Esophagus squamous epithelium (tissue), 4 donors: ENCODE measurements around the gene PDE7B.

Experiments used
- CTCF ChIP-seq, 6 experiments: fragments of 450-650 bp in 4 of 6; fragments of 200-600 bp in 2 of 6; sonication (generic) in 2 of 6; IDR thresholded peaks; one replicate each; pipeline ENCODE4 v1.5.1; 2016 to 2019; ENCODE audit warnings: antibody characterized with exemption in 6 of 6, mild to moderate bottlenecking in 4 of 6, moderate library complexity in 4 of 6
- POLR2A ChIP-seq, 4 donors: fragments of 450-650 bp; IDR thresholded peaks; one replicate each; pipeline ENCODE4 v1.6.1; 2017; ENCODE audit warnings: antibody characterized with exemption in 4 of 4, mild to moderate bottlenecking in 4 of 4, moderate library complexity in 3 of 4

GRCh38 chr6:136117081-136117480 lies 265.6 kb downstream of the PDE7B start:
- no peak for TF ChIP-seq CTCF (IDR thresholded peaks at IDR 0.05)
- TF ChIP-seq POLR2A (IDR thresholded peaks at IDR 0.05) = no peak
